Right ventricle myocardium superior (tissue), 1 donor: Measurements from ENCODE around the gene IGF2R. TPM values are rescaled to one million over a fixed set of nuclear protein-coding genes. Genes with fewer than 3 reads are reported as not detected.

Experiments used
- ATAC-seq: fragments of 200-7000 bp; cut with Tn5 transposase; one replicate; pipeline ENCODE4 v1.9.1; 2020; ENCODE audit warnings: mild to moderate bottlenecking; ENCODE audit not compliant: poor library complexity
- DNase-seq: peaks from one replicate; pipeline ENCODE4 v3.0.0-alpha.2; 2020
- intact Hi-C: fragments of 100-400 bp; cut with DNase I; formaldehyde crosslinking; loops from one replicate; pipeline ENCODE4 v1.11.2; 2022
- total RNA-seq: library from RNA; stranded (reverse); fragmentation: NEBNext Ultra II Directional; extraction: Animal tissue kit (Norgen Biotek cat#: 25700); gene quantifications from one replicate; pipeline ENCODE4 v1.2.1, GENCODE V29; 2021
- donor health status: DM: no; HTN: yes; CAD: no; lungs with severe emphysema.

Gene IGF2R
- total RNA-seq, 1 donor from 2014 or later = 68.4 TPM

DNA sequence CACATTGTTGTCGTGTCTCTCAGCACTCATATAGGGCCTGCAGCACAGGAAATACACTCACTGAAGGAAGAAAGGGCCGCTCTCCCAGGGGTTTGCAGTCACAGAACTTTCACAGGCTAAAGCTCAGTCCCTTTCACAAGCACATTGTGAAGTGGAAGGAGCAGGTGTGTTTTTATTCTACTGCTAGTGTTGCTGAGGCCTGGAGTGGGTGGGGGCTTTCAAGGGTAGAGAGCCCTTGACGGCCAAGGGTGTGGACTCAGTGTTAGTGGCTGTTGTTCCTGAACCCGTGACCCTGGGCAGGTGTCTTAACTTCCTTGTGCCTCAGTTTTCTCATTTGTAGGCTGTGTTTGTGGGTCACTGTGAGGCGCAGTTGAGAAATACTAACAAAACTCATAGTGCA lies 86.5 kb downstream of the IGF2R start:
- ATAC-seq (no peak), DNase-seq (no peak)
- intact Hi-C loops = no loop called here

DNA sequence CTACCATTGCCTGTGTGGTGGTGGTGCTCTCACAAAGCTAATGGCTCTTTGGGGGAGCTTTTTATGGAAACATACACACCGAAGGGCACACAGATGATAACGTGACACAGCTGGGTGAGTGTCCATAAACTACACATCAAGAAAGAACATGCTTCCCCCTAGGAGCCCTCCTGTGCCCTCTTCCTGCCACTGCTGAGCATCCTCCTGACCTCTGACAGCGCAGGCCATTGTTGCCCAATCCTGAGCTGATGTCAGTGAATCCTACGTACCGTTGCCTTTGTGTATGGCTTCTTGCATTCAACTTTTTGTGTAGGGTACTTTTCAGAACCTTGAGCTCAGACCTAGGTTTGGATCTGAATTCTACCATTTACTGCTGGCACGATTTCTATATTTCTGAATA lies 86.9 kb downstream of the IGF2R start:
- intact Hi-C loops = no loop called here
- DNase-seq = no peak
- no peak for ATAC-seq

GRCh38 chr6:160057080-160057479 lies 88.2 kb downstream of the IGF2R start:
- DNase-seq = no peak
- ATAC-seq = no peak
- intact Hi-C loops = no loop called here

DNA sequence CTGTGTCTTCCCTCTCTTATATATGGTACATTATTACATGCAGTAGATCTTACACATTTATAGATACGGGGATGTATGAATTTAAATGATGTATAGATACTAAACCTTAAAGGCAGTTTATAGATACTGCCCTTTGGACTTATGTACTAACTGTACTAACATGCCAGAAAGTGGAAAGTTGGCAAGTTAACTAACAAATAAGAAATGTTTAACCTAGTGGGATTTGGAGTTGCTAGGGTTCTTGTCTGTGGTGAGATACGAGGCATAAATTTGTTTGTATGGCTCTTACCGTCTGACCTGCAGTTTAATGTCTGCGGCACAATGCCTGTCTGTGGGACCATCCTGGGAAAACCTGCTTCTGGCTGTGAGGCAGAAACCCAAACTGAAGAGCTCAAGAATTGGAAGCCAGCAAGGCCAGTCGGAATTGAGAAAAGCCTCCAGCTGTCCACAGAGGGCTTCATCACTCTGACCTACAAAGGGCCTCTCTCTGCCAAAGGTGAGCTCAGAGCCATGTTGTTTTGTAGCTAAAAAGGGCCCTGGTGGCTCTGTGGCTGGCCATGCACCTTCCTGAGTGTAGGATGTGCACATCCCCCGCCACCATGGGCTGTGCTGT lies 89.8 kb downstream of the IGF2R start:
- DNase-seq = no peak
- intact Hi-C loops = no loop called here

DNA sequence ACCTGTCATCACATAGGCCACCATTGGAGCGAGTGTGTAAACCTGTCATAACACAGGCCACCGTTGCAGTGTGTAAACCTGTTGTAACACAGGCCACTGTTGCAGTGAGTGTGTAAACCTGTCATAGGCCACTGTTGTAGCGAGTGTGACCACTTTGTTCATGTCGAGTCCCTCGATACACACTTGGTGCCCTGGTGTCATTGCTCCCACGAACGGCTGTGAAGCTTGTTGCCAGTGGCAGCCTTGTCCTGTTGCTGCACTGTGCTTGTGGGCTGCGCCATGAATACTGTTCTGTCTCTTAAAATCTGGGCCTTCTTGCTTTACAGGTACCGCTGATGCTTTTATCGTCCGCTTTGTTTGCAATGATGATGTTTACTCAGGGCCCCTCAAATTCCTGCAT lies 91.3 kb downstream of the IGF2R start:
- intact Hi-C loops = no loop called here
- no peak for DNase-seq
- ATAC-seq = no peak

More for the DNA sequence above, 89.8 kb downstream of the IGF2R start:
- no peak for ATAC-seq

DNA sequence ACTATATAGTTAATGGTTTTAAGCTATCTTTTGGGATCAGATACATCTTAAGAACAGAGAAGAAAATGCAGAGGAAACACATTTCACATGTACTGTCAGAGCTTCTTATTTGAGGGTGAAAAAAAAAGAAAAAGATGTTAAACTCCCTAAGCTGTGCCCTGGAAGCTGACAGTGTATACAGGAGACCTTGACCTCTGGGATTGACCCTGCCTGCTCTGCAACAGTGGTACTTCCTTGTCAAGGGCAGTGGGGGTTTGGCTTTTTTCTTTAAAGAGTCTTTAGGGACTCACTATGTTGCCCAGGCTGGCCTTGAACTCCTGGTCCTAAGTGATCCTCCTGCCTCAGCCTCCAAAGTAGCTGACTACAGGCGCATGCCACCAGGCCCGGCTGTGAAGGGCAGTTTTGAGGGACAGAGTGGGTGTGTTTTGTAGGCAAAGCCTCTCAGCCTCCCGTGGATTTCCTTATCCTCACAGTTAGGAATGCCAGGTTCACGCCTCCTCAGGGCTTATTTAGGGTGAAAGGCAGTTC lies 92.1 kb downstream of the IGF2R start:
- DNase-seq (no peak), ATAC-seq (no peak)
- intact Hi-C loops = no loop called here

GRCh38 chr6:160063771-160064413 lies 95.0 kb downstream of the IGF2R start:
- DNase-seq (no peak), ATAC-seq (no peak)
- intact Hi-C loops = no loop called here

- DNase-seq (no peak), ATAC-seq (no peak)
- intact Hi-C loops = no loop called here
These were observed 96.3 kb downstream of the IGF2R start for GRCh38 chr6:160065200-160065599.

GRCh38 chr6:160067564-160067963 lies 98.7 kb downstream of the IGF2R start:
- ATAC-seq (no peak), DNase-seq (no peak)
- intact Hi-C loops = no loop called here

DNA sequence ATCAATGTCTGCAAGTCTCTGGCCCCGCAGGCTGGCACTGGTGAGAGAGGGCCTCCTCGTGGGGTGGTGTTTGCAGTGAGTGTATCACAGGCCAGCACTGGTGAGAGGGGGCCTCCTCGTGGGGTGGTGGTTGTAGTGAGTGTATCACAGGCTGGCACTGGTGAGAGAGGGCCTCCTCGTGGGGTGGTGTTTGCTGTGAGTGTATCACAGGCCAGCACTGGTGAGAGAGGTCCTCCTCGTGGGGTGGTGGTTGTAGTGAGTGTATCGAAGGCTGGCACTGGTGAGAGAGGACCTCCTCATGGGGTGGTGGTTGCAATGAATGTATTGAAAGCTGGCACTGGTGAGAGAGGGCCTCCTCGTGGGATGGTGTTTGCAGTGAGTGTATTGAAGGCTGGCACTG lies 99.5 kb downstream of the IGF2R start:
- intact Hi-C loops = no loop called here
- DNase-seq (no peak), ATAC-seq (no peak)

DNA sequence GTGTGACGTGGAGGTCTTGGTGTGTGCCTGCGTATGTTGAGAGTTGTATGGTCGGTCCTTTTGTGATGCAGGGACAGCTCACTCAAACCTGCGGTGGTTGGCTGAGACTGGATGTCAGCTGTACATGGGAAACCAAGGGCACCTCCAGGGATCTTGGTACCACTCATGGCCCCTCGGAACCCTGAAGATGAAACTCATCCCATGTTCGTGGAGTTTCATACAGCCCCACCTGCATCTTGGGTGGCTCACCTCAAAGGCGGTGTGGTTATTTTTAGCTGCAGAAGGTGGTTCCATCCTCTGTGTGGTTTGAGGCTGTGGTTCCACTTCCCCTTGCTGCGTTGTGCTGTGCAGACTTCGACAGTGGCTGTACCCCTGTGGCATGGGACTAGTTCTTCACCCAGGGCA lies 100.2 kb downstream of the IGF2R start:
- DNase-seq = no peak
- intact Hi-C loops = no loop called here
- ATAC-seq = no peak

- ATAC-seq = no peak
- no peak for DNase-seq
- intact Hi-C loops = no loop called here
These were observed 100.6 kb downstream of the IGF2R start for GRCh38 chr6:160069459-160069858.

DNA sequence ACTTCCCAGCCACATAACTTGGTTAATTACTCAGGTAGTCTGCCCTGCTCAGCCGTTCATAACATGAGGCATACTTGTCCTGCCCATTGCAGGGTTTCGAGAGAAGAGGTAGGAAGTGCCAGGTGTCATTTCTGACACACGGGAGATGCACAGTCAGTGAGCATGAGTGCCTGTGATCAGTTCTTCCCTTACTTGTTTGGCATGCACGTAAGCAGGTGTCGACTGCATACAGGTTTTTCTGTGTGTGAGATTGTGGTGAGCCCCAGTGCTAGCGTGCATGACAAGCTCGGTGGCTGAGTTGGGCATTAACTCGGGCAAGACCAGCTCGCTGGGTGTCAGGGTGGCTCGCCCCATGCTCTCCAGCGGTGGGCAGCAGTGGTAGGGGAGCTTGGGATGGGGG lies 101.5 kb downstream of the IGF2R start:
- intact Hi-C loops = no loop called here
- ATAC-seq = no peak
- no peak for DNase-seq

GRCh38 chr6:160070831-160071230 lies 101.9 kb downstream of the IGF2R start:
- DNase-seq (no peak), ATAC-seq (no peak)
- intact Hi-C loops = no loop called here

DNA sequence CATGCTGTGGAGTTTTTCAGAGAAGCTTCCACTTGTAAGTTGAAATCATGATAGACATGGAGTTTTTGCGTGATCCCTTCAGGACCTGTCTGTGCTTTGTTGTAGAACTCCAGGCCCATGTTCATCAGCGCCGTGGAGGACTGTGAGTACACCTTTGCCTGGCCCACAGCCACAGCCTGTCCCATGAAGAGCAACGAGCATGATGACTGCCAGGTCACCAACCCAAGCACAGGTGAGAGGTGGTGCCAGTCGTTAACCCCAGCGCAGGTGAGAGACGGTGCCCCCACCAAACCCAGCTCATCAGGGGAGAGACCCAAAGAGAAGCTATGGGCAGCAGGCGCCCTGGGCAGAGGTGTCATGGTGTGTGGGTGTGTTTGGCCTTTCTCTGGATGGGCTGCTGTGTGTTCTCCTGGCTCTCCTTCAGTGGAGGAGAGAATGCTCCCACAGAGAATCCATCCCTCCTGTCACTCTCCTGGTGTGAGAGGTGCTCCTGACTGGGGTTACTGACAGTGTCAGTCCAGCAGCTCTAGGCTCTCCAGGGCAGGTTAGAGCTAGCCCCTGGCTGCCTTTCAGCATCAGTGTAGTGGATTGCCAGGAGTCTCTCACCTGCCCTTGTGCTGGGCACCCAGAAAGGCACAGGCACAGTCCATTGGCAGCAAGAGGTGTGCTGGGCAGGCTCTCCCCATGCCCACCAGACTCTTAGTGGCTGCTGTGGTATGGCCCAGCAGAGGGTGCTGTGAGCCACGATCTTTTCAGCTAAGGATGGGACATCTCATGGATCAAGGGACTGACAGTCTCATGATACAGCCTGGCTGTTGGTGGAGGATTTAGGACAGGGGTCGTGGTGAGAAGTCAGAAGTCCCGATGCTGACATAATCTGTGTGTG lies 103.2 kb downstream of the IGF2R start:
- peak; percentile 14 for ATAC-seq
- no peak for DNase-seq
- intact Hi-C loops = no loop called here

DNA sequence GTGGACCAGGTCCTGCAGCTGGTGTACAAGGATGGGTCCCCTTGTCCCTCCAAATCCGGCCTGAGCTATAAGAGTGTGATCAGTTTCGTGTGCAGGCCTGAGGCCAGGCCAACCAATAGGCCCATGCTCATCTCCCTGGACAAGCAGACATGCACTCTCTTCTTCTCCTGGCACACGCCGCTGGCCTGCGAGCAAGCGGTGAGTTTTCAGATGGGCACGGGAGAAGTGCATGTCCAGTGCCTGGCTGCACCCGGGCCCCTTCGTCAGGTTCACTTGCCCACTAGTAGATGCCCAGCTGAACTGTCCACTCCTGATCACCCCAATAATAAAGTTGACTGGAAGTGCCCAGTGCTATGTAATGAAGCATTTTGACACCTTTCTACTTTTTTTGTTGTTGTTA lies 104.4 kb downstream of the IGF2R start:
- DNase-seq (no peak), ATAC-seq (no peak)
- intact Hi-C loops = no loop called here

GRCh38 chr6:160076009-160076408 lies 107.1 kb downstream of the IGF2R start:
- DNase-seq = no peak
- no peak for ATAC-seq
- intact Hi-C loops = no loop called here

DNA sequence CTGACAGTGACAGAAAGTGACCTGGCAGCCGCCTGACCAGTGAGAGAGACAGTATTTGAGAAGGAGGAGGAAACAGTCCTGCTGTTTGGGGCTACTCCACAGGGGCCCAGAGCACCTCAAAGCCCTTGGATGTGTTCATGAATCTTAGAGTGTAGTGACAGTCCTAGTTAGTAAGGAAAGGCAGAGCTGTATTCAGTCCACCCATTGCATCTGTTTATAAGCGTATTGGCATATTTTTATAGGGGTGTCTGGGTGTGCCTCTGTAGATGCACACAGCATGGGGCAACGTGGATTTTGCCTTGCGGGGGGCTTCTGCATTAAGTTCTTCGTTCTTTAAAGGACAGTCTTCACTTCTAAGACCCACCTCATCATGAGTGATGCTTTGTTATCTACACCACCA lies 108.1 kb downstream of the IGF2R start:
- DNase-seq = no peak
- intact Hi-C loops = no loop called here
- ATAC-seq = no peak

GRCh38 chr6:160077526-160077925 lies 108.6 kb downstream of the IGF2R start:
- ATAC-seq (no peak), DNase-seq (no peak)
- intact Hi-C loops = no loop called here
